ENCODE data around the gene IL1RL1.

The IL1RL1 gene

DNA sequence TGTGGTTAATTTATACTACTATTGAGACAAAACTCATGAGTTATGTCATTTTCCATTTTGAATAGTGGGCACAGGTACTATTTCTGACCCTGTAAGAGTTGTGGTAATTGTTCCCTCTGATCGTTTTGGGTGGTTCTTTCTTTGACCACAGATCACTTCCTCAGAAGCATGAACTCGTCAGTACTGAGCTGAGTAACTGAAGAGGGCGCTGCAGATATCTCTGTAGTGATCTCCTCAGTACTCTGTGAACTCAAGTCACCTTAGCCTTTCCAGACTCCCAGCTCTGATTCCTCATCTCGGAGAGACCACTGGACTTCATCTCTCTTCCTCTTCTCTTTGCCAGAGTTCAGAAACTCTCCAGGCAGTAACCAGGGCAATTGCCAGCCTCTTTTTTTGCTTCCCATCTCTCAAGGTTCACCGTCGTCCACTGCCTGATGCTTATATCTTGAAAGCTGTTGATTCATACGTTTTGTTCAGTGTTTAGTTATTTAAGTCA, 9.4 kb upstream of the IL1RL1 start:
- DNase-seq (ENCODE audit: low spot score), result no peak

DNA sequence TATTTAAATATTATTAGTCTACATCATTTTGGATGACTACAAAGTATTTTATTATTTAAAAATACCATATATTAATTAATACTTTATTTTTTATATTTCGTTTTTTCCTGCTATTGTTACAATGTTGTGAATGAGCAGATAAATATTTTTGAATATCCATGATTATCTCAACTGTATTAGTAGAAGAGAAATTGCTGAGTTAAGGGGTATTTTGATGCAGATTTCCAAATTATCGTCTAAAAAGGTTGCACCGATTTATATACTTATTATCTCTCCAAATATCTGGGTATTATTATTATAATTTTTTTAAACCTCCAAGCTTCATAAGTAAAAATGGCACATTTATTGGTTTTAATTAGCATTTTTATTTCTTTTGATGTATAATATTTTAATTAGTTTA, 8.9 kb upstream of the IL1RL1 start:
- TF ChIP-seq, protein P1, sequence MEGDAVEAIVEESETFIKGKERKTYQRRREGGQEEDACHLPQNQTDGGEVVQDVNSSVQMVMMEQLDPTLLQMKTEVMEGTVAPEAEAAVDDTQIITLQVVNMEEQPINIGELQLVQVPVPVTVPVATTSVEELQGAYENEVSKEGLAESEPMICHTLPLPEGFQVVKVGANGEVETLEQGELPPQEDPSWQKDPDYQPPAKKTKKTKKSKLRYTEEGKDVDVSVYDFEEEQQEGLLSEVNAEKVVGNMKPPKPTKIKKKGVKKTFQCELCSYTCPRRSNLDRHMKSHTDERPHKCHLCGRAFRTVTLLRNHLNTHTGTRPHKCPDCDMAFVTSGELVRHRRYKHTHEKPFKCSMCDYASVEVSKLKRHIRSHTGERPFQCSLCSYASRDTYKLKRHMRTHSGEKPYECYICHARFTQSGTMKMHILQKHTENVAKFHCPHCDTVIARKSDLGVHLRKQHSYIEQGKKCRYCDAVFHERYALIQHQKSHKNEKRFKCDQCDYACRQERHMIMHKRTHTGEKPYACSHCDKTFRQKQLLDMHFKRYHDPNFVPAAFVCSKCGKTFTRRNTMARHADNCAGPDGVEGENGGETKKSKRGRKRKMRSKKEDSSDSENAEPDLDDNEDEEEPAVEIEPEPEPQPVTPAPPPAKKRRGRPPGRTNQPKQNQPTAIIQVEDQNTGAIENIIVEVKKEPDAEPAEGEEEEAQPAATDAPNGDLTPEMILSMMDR (conservative IDR thresholded peaks at IDR 0.05; ENCODE audit: low read depth), result no peak
- H3K27ac ChIP-seq, result no peak overlapping the region
- DNase-seq (ENCODE audit: low spot score), result no peak
- ChIA-PET CTCF (no interaction called here), POLR2A (ENCODE audit: low non-redundant PET) (no interaction called here)

More for the DNA sequence above, 9.4 kb upstream of the IL1RL1 start:
- CTCF ChIA-PET, result no interaction called here
- H3K27ac ChIP-seq, result no peak overlapping the region
- POLR2A ChIA-PET (ENCODE audit: low non-redundant PET), result no interaction called here
- TF ChIP-seq, protein P1 (conservative IDR thresholded peaks at IDR 0.05; ENCODE audit: low read depth), result no peak

DNA sequence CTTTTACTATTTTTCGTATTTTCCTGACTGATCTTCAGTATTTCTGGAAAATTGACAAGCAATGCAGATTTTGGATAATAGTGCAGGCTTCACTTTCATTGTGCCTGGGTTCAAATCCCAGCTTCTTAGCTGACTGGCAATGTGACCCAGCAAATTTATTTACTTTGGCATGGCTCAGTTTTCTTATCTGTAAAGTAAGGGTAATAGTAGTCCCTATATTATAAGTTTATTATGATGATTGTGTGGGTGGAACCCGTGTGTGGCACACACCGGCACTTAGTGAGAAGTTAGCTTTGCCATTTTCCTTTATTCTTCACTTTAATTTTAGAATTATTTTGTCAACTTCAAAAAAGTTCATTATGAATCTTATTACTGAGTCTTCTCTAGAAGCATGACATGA, 7.8 kb upstream of the IL1RL1 start:
- TF ChIP-seq, protein P1 (conservative IDR thresholded peaks at IDR 0.05; ENCODE audit: low read depth), result no peak
- POLR2A ChIA-PET (ENCODE audit: low non-redundant PET), result no interaction called here
- H3K27ac ChIP-seq, result no peak overlapping the region
- CTCF ChIA-PET, result no interaction called here
- DNase-seq (ENCODE audit: low spot score), result no peak

DNA sequence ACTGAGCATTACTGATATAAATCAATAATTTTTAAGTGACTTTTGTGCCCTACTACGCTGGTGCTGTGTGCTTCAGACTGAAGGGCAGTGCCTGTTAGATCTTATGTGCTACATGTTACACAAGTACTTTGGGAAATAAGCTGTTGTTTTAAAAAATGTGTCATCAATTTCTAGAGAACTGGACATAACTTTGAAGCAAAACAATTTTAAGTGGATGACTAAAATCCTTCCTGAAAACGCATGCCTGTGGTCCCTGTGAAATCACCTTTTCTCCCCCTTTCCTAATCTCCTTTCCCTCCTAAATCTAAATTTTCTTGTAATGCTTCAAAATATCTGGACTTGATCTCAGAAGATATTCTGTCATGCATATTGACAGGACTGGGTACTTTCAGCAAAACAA, 7.1 kb upstream of the IL1RL1 start:
- no peak for DNase-seq (ENCODE audit: low spot score)
- TF ChIP-seq, protein P1 (conservative IDR thresholded peaks at IDR 0.05; ENCODE audit: low read depth), result no peak
- CTCF ChIA-PET, result no interaction called here
- POLR2A ChIA-PET (ENCODE audit: low non-redundant PET), result no interaction called here
- H3K27ac ChIP-seq, result no peak overlapping the region

DNA sequence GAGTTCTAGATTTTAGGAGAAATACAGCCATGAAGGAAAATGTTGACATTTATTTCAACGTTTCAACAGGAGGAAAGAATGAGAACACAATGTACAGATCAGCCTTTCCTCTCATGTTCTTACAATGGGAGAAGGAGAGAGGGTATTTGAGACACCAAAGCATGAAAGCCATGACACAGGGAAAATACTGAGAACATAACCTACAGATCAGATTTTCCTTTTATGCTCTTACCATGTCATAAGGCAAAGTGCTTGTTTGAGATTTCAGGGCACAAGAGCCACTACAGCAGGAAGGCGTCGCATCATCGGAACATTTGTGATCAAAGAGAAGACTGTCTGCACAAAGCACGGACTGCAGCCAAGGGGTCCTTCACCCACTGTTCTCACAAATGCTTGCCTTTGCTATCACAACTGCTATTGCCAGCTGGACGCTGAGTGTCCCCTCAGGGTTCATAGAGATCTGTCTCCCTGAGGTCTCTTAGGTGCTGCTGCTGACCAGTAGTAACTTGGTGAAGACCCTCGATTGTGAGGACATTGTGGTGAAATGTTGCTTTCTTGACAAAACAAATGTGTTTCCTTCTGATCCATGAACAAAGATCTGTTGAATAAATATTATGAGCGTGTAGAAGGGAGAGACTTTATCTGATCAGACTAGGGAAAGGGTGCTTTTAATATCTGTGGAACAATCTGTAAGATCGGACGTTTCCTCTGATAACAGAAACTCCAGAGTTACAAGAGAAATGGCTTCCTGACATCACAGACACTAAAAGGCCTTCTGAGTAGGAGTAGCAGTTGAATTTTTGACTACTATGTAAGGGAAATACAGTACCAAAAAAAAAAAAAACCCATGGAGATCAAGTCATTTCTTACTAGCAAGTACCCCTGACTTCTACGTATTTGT, 6.4 kb upstream of the IL1RL1 start:
- H3K27ac ChIP-seq, result no peak overlapping the region
- TF ChIP-seq, protein P1 (conservative IDR thresholded peaks at IDR 0.05; ENCODE audit: low read depth), result no peak
- CTCF ChIA-PET, result no interaction called here
- DNase-seq (ENCODE audit: low spot score), result no peak
- POLR2A ChIA-PET (ENCODE audit: low non-redundant PET), result no interaction called here

DNA sequence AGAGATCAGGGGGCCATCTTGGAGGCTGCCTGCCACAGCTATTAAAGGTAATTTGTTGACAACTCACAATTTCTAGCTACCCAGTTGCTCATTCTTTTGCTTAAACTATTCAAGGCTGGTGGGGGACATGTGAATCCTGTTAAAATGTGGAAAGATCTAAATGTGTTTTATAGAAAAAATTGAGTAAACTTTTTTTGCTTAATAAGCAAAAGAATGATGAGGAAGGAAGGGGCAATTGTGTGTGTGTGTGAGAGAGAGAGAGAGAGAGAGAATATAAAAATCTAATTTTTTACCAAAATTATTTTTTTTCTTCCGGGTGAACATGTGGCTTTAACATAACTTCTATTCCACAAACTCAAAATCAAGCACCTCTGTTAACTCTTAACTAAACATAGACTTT, 5.2 kb upstream of the IL1RL1 start:
- TF ChIP-seq, protein P1 (conservative IDR thresholded peaks at IDR 0.05; ENCODE audit: low read depth), result no peak
- no peak overlapping the region for H3K27ac ChIP-seq
- DNase-seq (ENCODE audit: low spot score), result no peak
- ChIA-PET POLR2A (ENCODE audit: low non-redundant PET) (no interaction called here), CTCF (interaction anchor here (0.5 kb wide), 1 partner anchor 1065 kb away, joined by 4 read pairs; no protein-coding TSS in a partner anchor)

Data from RWPE1 (cell line).